Stimulated activated CD8-positive, alpha-beta memory T cell treated with anti-CD3 and anti-CD28 coated beads, Interleukin-7, amount 100 ng/mL, for 1 hour (primary cell): ENCODE results near the gene RPL12.

Experiments
- DNase-seq, 2 donors: peaks; one replicate each; pipeline ENCODE4 v3.0.0-alpha.2; 2020; ENCODE audit warnings: low read depth in 2 of 2

The RPL12 gene

GRCh38 chr9:127438394-127438793, 12.8 kb downstream of the RPL12 start:
- DNase-seq = no peak

DNA sequence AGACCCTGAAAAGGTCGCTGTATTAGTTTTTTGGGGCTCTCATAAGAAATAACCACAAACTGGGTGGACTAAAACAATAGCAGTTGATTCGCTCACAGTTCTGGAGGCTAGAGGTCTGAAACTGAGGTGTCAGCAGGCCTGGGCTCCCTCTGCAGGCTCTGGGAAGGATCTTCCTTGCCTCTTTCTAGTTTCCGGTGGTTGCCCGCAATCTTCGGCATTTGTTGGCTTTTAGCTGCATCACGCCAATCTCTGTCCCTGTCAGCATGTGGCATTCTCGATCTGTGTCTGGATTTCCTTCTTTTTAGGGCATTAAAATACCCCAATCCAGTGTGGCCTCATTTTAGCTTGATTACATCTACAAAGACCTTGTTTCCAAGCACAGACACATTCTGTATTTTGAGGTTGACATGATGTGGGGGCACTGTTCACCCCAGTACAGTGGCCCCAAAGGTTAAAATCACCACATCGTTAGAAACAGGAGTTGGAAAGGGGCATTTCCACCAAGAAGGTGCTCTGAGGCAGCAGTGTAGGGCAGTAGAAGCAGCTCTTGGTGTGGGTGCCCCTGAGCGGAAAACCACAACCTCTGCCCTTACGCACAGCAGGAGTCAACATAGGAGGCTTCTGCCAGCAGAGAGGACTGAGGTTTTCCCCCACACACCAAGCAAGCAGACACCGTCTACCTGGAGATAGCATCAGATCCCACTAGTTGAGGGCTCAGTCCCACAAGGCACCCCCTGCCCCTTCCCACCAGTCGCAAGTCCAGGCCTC, 13.5 kb downstream of the RPL12 start:
- DNase-seq = no peak

GRCh38 chr9:127430415-127430814, 20.8 kb downstream of the RPL12 start:
- DNase-seq = no peak

DNA sequence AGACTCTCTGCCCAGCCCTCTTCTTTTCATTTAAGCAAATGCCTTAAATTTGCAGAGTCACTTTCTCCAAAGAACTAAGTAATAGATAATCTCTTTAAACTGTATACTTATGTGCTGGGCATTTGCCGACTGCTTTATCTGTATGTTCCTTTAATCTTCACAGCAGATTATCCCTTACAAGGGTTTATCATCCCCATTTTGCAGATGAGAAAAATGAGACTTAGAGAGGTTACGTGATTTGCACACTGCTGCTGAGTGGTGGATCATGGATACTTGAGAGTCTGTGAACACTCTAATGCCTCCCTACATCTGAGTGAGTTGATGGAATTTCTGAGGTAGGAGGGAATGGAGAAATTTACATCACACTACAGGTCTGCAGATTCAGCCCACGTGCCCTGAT, 22.9 kb downstream of the RPL12 start:
- DNase-seq = no peak

- DNase-seq = no peak
These were observed 24.4 kb downstream of the RPL12 start for GRCh38 chr9:127426756-127427155.

- DNase-seq = peak in 1 of 2 donors; percentile 14
These were observed 26.6 kb downstream of the RPL12 start for GRCh38 chr9:127424676-127424999.

GRCh38 chr9:127423934-127424675, 27.1 kb downstream of the RPL12 start, which contains the start of gene ZNF79:
Gene ZNF79 (plus strand): TSS chr9:127424382. CDS start chr9:127424788, 406 bp downstream.
- DNase-seq = peak; percentile 81 to 82

DNA sequence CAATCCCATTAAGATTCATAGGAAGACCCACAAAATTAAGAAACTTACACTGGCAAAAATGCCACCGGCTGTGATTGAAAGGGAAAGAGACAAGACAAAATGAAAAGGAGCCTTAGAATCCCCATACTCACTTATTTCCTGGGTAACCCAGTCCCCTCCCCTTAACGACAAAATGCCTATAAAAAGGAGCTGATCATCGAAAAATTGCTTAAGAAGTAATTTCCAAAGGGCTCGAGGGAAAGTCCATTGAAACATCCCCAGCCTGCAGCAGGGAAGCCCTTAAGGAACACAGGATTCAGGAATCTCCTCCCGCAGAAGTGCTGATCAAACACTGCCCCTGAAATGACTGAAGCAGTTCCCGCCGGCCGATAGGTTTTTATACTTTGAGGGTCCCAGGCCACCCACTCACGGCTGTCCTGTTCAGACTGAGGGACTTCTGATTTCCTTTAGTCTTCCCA, 27.7 kb downstream of the RPL12 start:
- DNase-seq = no peak

DNA sequence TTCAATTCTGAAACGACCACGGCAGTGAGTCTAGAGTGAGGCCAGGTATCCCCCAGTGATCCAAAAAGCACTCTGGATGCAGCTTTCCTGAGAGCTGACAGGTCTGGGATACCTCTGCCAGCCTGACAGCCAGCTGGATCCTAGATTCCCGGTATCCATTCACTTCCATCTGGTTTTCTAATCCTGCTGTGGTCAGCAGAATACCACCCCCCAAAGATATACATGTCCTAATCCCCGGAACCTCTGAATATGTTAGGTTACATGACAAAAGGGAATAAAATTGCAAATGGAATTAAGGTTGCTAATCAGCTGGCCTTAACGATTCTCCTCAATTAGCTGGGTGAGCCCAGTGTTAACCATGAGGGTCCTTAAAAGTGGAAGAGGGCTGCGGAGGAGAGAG, 28.4 kb downstream of the RPL12 start:
- DNase-seq = no peak

DNA sequence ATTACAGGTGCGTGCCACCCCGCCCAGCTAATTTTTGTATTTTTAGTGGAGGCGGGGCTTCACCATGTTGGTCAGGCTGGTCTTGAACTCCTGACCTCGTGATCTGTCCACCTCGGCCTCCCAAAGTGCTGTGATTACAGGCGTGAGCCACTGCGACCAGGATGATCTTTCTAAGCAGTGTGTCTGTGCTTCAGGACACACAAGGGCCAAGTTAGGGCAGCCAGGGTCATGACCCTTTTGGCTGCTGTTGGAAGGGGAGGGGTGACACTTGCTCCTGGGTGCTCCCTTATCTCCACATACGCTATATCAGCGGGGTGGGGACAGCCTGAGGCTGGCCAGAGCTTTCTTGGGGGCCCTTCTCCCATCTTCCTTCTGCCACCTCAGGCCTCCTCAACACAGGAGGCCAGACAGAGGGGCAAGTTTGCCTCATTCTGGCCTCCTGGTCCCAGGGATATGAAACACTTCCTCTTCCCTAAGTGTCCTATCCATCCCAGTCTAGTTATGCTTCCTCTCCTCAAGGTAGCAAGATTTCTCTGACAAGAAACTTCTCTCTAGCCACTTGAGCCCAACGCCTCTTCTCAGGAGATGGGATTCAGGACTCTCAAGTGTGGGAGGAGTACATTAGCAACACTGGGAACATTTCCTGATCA, 28.9 kb downstream of the RPL12 start:
- no peak for DNase-seq

- DNase-seq = no peak
These were observed 30.1 kb downstream of the RPL12 start for GRCh38 chr9:127421057-127421456.

GRCh38 chr9:127419348-127419747, 31.9 kb downstream of the RPL12 start:
- DNase-seq = no peak

GRCh38 chr9:127418037-127418471, 33.2 kb downstream of the RPL12 start:
- no peak for DNase-seq

- no peak for DNase-seq
These were observed 33.8 kb downstream of the RPL12 start for GRCh38 chr9:127417131-127418036.

- DNase-seq = no peak
These were observed 35.5 kb downstream of the RPL12 start for GRCh38 chr9:127415657-127416056.

- no peak for DNase-seq
These were observed 36.1 kb downstream of the RPL12 start for GRCh38 chr9:127415141-127415540.

DNA sequence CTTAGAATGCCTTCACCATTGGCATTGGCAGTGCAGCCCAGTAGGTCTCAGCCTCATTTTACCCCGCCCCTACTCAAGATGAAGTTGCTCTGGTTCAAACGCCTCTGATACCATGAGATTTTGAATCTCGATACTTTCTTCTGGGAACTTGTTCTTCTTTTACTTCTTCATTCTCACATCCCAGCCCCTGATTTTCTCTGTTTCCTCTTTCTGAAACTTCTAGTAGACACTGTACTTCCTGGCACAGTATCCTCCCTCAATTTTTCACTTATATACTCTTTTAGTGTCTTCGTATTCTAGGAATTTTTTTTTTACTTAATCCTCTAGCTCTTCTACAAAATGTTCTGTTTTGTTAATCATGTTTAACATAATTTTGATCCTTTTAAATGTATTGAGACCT, 40.1 kb downstream of the RPL12 start:
- DNase-seq = no peak

- DNase-seq = no peak
These were observed 43.7 kb downstream of the RPL12 start for GRCh38 chr9:127407492-127407843.

DNA sequence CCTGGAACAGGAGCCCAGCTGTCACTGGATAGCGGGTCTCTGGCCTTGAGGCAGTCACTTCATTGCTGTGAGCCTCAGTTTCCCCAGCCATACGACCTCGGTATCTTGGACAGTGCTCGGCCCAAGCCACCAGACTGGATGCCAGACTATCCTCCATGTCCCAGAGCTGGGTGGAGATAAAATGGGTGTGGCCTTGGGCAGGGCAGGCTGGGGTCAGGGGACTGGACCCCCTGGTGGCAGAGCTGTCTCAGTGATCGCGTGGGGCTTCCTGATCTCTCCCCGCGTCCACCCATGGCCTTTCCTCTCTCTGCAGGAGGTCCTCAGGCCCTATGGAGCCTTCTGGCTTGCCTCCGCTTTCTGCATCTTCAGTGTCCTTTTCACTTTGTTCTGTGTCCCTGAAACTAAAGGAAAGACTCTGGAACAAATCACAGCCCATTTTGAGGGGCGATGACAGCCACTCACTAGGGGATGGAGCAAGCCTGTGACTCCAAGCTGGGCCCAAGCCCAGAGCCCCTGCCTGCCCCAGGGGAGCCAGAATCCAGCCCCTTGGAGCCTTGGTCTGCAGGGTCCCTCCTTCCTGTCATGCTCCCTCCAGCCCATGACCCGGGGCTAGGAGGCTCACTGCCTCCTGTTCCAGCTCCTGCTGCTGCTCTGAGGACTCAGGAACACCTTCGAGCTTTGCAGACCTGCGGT, 44.3 kb downstream of the RPL12 start:
- no peak for DNase-seq

- DNase-seq = no peak
These were observed 45.7 kb downstream of the RPL12 start for GRCh38 chr9:127405344-127406125.
